OCI-LY1 (cell line): ENCODE measurements around the gene AGAP1.

ENCODE experiments used
- CTCF ChIP-seq: fragments of 200-600 bp; sonication (generic), shearing (Covaris generic); IDR thresholded peaks from 2 replicates; pipeline ENCODE4 v1.5.1; 2017; ENCODE audit warnings: mild to moderate bottlenecking, antibody characterized with exemption, low read length, moderate library complexity, mixed read lengths
- EZH2 ChIP-seq: fragments of 200-600 bp; sonication (generic), shearing (Covaris generic); IDR thresholded peaks from 2 replicates; pipeline ENCODE4 v1.8.0; 2017; ENCODE audit warnings: borderline replicate concordance, mixed run types, mild to moderate bottlenecking, antibody characterized with exemption, low read length, moderate library complexity, mixed read lengths

GRCh38 chr2:235520787-235521186, 26.9 kb downstream of the AGAP1 start:
- no peak for TF ChIP-seq CTCF
- no peak for TF ChIP-seq EZH2
